OCI-LY3 (cell line): ENCODE measurements around the gene ITM2C.

ENCODE experiments used
- CTCF ChIP-seq: fragments of 200-600, 300-600 bp; sonication (generic); IDR thresholded peaks from 2 replicates; pipeline ENCODE4 v1.5.1; 2014; ENCODE audit warnings: antibody characterized with exemption, low read length, low read depth
- EZH2phosphoT487 ChIP-seq: fragments of 200-600 bp; shearing (Covaris generic); IDR thresholded peaks from 2 replicates; pipeline ENCODE4 v1.6.1; 2018; ENCODE audit warnings: antibody characterized with exemption, mixed run types, low read depth

- TF ChIP-seq CTCF, result no peak
- TF ChIP-seq EZH2phosphoT487, result no peak
These were observed 26.3 kb downstream of the ITM2C start for GRCh38 chr2:230891064-230891463.
